Retinal pigment epithelial cell (primary cell): ENCODE results near the gene PDS5B.
A peak's percentile ranks its signal among the peaks of the same experiment; 100 is the strongest.

Experiments
- DNase-seq: peaks from one replicate; pipeline ENCODE4 v3.0.0-alpha.2; 2010; ENCODE audit warnings: low read depth
- H3K4me3 ChIP-seq: 2 replicates; pipeline ENCODE4 v1.5.1; 2011; ENCODE audit warnings: mild to moderate bottlenecking, low read length, control low read depth, moderate library complexity
- CTCF ChIP-seq: conservative IDR thresholded peaks from 2 replicates; pipeline ENCODE4 v1.5.1; 2011; ENCODE audit warnings: low read depth, low read length, control low read depth, inconsistent platforms

The PDS5B gene

GRCh38 chr13:32632343-32632909 lies 46.2 kb downstream of the PDS5B start:
- TF ChIP-seq CTCF = no peak
- no peak overlapping the region for H3K4me3 ChIP-seq
- no peak for DNase-seq

GRCh38 chr13:32636711-32637110 lies 50.5 kb downstream of the PDS5B start:
- DNase-seq = no peak
- TF ChIP-seq CTCF = no peak
- H3K4me3 ChIP-seq = no peak overlapping the region

GRCh38 chr13:32638739-32639138 lies 52.5 kb downstream of the PDS5B start:
- TF ChIP-seq CTCF = no peak
- no peak for DNase-seq
- H3K4me3 ChIP-seq = no peak overlapping the region

- DNase-seq = peak; percentile 21
- peak; percentile 84 for TF ChIP-seq CTCF
Measured at GRCh38 chr13:32639502-32640105, 53.4 kb downstream of the PDS5B start.

GRCh38 chr13:32642316-32642715 lies 56.1 kb downstream of the PDS5B start:
- no peak for TF ChIP-seq CTCF
- H3K4me3 ChIP-seq = no peak overlapping the region
- DNase-seq = no peak

More at GRCh38 chr13:32639502-32640105, 53.4 kb downstream of the PDS5B start:
- H3K4me3 ChIP-seq = no peak overlapping the region

GRCh38 chr13:32642858-32643257 lies 56.6 kb downstream of the PDS5B start:
- no peak for DNase-seq
- no peak for TF ChIP-seq CTCF
- H3K4me3 ChIP-seq = no peak overlapping the region

GRCh38 chr13:32645854-32646253 lies 59.6 kb downstream of the PDS5B start:
- no peak for DNase-seq
- no peak overlapping the region for H3K4me3 ChIP-seq
- no peak for TF ChIP-seq CTCF
